Sigmoid colon (tissue), 7 donors: ENCODE results near the gene ABCC1. TPM values are rescaled to one million over a fixed set of nuclear protein-coding genes. Genes with fewer than 3 reads are reported as not detected.

Source experiments
- DNase-seq: peaks from one replicate; pipeline ENCODE4 v3.0.0-alpha.2; 2019
- H3K27ac ChIP-seq, 4 donors: fragments of 200-600 bp; sonication (generic); one replicate each; pipeline ENCODE4 v1.5.1; 2016 to 2019; ENCODE audit warnings: mild to moderate bottlenecking in 1 of 4
- H3K27me3 ChIP-seq, 3 donors: fragments of 200-600 bp; sonication (generic); one replicate each; pipeline ENCODE4 v1.5.1; 2019; ENCODE audit warnings: mild to moderate bottlenecking in 1 of 3
- H3K36me3 ChIP-seq, 4 donors: fragments of 200-600 bp; sonication (generic); one replicate each; pipeline ENCODE4 v1.5.1; 2016 to 2019
- H3K4me1 ChIP-seq, 4 donors: fragments of 200-600 bp; sonication (generic); one replicate each; pipeline ENCODE4 v1.5.1; 2017 to 2019
- H3K4me3 ChIP-seq, 4 donors: fragments of 200-600 bp; sonication (generic); one replicate each; pipeline ENCODE4 v1.5.1; 2017 to 2019; ENCODE audit warnings: mild to moderate bottlenecking in 2 of 4, moderate library complexity in 1 of 4
- H3K9me3 ChIP-seq, 4 donors: fragments of 200-600 bp in 3 of 4; sonication (generic) in 3 of 4; one replicate each; pipeline versions ENCODE4 v1.5.1 to v1.6.1; 2013 to 2019
- EP300 ChIP-seq, 4 donors: sonication (generic); formaldehyde crosslinking; IDR thresholded peaks; one replicate each; pipeline ENCODE4 v1.6.1; 2017; ENCODE audit warnings: antibody characterized with exemption in 4 of 4
- POLR2A ChIP-seq, 2 donors: fragments of 450-650 bp; IDR thresholded peaks; one replicate each; pipeline ENCODE4 v1.6.1; 2016; ENCODE audit warnings: antibody characterized with exemption in 2 of 2, mild to moderate bottlenecking in 2 of 2, moderate library complexity in 2 of 2
- POLR2AphosphoS5 ChIP-seq, 4 donors: sonication (generic); formaldehyde crosslinking; IDR thresholded peaks; one replicate each; pipeline ENCODE4 v1.6.1; 2017; ENCODE audit warnings: antibody characterized with exemption in 4 of 4
- WGBS, 2 donors: extraction: QIAGEN DNeasy Blood & Tissue Kit; methylation state at CpG; one replicate each; pipeline ENCODE4 v1.1.7; 2013; 5-methylcytosine and 5-hydroxymethylcytosine counted together
- intact Hi-C: fragments of 100-400 bp; cut with DNase I; formaldehyde crosslinking; loops from one replicate; pipeline ENCODE4 v1.15.1; 2023
- polyA plus RNA-seq, 3 donors: library from polyadenylated mRNA; stranded (reverse); fragments of 200-250 nt; gene quantifications; one replicate each; pipeline ENCODE4 v1.2.3, GENCODE V29; 2013
- total RNA-seq, 4 donors: library from RNA; depleted of rRNA; stranded (reverse); fragments of >200 nt; gene quantifications; one replicate each; pipeline ENCODE4 v1.1.0, GENCODE V29; 2016
- TF ChIP-seq, protein P1 (sequence below), 4 experiments: fragments of 450-650 bp in 3 of 4; fragments of 200-600 bp in 1 of 4; IDR thresholded peaks; one replicate each; pipeline ENCODE4 v1.5.1; 2016 to 2019; ENCODE audit warnings: antibody characterized with exemption in 4 of 4, mild to moderate bottlenecking in 3 of 4, moderate library complexity in 2 of 4
- donor health status: healthy with polysubstance abuse.
- donor health status: Bipolar disorder and iron deficiency.
- donor health status: healthy.

The ABCC1 gene
- total and polyA plus RNA-seq, 7 donors = 1.8 to 51.8 (median 22.5) TPM

DNA sequence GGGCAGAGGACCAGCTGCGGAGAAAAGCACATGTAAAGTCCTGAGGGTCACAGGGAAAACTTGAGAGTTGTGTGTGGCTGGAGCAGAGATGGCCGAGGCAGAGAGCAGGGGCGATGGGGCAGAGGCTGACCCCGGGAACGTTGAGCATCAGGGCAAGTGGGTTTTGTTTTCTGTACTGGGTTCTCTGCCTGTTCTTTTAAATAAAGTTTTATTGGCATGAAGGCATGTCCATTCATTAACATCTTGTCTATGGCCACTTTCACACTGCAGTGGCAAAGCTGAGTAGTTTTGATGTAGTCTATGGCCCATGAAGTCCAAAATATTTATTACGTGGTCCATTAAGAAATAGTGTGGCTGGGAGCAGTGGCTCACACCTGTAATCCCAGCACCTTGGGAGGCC, 64.4 kb downstream of the ABCC1 start:
- H3K27ac ChIP-seq = peak overlapping the region; percentile 64 to 91 (median 74)

DNA sequence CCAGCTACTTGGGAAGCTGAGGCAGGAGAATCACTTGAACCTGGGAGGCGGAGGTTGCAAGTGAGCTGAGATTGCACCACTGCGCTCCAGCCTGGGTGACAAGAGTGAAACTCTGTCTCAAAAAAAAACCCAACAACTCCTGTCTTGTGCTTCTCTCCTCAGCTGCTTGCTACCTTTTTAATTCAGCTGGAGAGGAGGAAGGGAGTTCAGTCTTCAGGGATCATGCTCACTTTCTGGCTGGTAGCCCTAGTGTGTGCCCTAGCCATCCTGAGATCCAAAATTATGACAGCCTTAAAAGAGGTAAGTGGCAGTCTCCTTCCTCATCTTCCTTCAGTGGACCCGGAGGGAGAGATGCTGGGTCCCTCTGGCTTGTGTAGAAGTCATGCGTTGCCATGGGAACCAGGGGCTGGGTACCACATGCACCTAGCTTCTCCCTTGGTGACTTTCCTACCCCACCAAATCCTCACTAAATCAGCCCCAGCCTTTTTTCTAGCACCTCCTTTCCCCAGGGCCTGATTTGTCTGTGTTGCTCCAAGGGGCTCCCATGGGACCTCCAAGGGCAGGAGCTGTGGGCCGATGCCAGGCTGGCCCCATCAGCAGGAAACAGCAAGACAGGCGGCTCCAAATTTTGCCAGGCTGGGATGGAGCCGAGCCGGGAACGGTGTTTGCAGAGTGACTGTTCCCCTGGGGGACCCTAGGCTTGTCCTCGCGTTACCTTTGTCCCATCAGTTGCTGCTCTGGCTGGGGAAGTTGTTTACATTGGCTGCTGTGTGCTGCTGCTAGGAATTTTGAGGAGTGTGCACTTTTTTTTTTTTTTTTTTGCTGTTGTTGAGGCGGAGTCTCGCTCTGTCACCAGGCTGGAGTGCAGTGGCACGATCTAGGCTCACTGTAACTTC, 65.2 kb downstream of the ABCC1 start:
- 47 to 56% methylated on average over 14 of the region's 14 CpGs for WGBS, 2 donors
- H3K4me3 ChIP-seq = no peak overlapping the region
- H3K27me3 ChIP-seq = no peaks in the 10 kb centered on the region
- H3K9me3 ChIP-seq = no peaks in the 10 kb centered on the region
- intact Hi-C loops = no loop called here
- H3K36me3 ChIP-seq = peaks cover 0 to 54% (median 23%) of the 10 kb centered on the region in 4 donors
- peaks cover 0 to 26% (median 16%) of the 10 kb centered on the region in 4 donors for H3K4me1 ChIP-seq
- H3K27ac ChIP-seq = peak overlapping the region; percentile 64 to 91 (median 74)
- TF ChIP-seq POLR2AphosphoS5 (IDR thresholded peaks at IDR 0.05) (peak in 3 of 4 donors; percentile 54 to 69 (median 60)), POLR2A (IDR thresholded peaks at IDR 0.05) (no peak), EP300 (IDR thresholded peaks at IDR 0.05) (no peak)
- TF ChIP-seq, protein P1, sequence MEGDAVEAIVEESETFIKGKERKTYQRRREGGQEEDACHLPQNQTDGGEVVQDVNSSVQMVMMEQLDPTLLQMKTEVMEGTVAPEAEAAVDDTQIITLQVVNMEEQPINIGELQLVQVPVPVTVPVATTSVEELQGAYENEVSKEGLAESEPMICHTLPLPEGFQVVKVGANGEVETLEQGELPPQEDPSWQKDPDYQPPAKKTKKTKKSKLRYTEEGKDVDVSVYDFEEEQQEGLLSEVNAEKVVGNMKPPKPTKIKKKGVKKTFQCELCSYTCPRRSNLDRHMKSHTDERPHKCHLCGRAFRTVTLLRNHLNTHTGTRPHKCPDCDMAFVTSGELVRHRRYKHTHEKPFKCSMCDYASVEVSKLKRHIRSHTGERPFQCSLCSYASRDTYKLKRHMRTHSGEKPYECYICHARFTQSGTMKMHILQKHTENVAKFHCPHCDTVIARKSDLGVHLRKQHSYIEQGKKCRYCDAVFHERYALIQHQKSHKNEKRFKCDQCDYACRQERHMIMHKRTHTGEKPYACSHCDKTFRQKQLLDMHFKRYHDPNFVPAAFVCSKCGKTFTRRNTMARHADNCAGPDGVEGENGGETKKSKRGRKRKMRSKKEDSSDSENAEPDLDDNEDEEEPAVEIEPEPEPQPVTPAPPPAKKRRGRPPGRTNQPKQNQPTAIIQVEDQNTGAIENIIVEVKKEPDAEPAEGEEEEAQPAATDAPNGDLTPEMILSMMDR (IDR thresholded peaks at IDR 0.05) = no peak
- DNase-seq = peak; percentile 76

More for the DNA sequence above, 64.4 kb downstream of the ABCC1 start:
- H3K9me3 ChIP-seq = no peaks in the 10 kb centered on the region
- H3K4me1 ChIP-seq = peaks cover 0 to 19% (median 16%) of the 10 kb centered on the region in 4 donors
- intact Hi-C loops = no loop called here
- WGBS, 2 donors = 83 to 97% methylated on average over 6 of the region's 6 CpGs
- TF ChIP-seq POLR2AphosphoS5 (IDR thresholded peaks at IDR 0.05) = no peak
- TF ChIP-seq POLR2A (IDR thresholded peaks at IDR 0.05) = no peak
- TF ChIP-seq, protein P1 (IDR thresholded peaks at IDR 0.05) = no peak
- no peak for TF ChIP-seq EP300 (IDR thresholded peaks at IDR 0.05)
- no peak overlapping the region for H3K4me3 ChIP-seq
- peaks cover 0 to 54% (median 23%) of the 10 kb centered on the region in 4 donors for H3K36me3 ChIP-seq
- DNase-seq = no peak
- no peaks in the 10 kb centered on the region for H3K27me3 ChIP-seq

DNA sequence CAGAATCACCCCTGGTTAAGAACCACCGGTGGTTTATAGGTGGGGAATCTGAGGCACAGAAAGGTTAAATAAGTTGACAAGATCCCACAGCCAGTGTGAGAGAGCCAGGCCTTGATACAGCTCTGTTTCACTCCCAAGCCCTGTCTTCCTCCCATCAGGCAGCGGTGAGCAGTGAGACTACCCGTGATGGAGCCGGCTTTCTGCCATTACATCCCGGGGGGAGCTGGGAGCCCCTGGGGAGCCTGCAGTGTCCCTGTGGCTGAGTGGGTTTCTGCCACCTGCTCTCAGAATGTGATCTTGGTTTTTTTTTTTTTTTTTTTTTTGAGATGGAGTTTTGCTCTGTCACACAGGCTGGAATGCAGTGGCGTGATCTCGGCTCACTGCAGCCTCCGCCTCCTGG, 66.4 kb downstream of the ABCC1 start:
- Histone ChIP-seq H3K4me3 (no peak overlapping the region), H3K4me1 (peaks cover 0 to 37% (median 17%) of the 10 kb centered on the region in 4 donors), H3K27ac (peak overlapping the region; percentile 64 to 91 (median 74)), H3K27me3 (no peaks in the 10 kb centered on the region), H3K36me3 (peaks cover 0 to 54% (median 19%) of the 10 kb centered on the region in 4 donors), H3K9me3 (no peaks in the 10 kb centered on the region)
- DNase-seq = no peak
- intact Hi-C loops = no loop called here
- WGBS, 2 donors = 73 to 94% methylated on average over 8 of the region's 8 CpGs
- TF ChIP-seq POLR2A (IDR thresholded peaks at IDR 0.05) = no peak
- TF ChIP-seq EP300 (IDR thresholded peaks at IDR 0.05) = no peak
- no peak for TF ChIP-seq POLR2AphosphoS5 (IDR thresholded peaks at IDR 0.05)
- TF ChIP-seq, protein P1 (IDR thresholded peaks at IDR 0.05) = no peak

DNA sequence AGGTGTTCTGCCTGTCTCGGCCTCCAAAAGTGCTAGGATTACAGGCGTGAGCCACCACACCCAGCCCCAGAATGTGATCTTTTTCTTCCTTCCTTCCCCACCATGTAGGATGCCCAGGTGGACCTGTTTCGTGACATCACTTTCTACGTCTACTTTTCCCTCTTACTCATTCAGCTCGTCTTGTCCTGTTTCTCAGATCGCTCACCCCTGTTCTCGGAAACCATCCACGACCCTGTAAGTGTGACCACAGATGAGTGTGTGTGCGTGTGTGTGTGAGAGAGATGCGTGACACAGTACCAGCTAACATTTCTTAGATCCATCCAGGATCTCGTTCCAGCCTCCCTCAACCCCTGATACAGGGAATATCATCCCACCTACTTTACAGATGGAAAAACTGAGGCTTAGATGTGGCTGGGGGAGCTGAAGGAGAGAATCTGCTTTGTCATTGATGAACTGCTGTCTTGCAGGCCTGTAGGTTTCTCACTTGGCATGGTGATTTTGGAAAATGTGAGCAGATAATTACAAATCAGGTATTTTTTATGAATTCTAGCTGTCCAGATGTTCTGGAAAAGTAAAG, 67.1 kb downstream of the ABCC1 start:
- H3K36me3 ChIP-seq = peaks cover 0 to 48% (median 19%) of the 10 kb centered on the region in 4 donors
- TF ChIP-seq POLR2A (IDR thresholded peaks at IDR 0.05) (no peak), POLR2AphosphoS5 (IDR thresholded peaks at IDR 0.05) (no peak), EP300 (IDR thresholded peaks at IDR 0.05) (no peak)
- TF ChIP-seq, protein P1 (IDR thresholded peaks at IDR 0.05) = no peak
- intact Hi-C loops = no loop called here
- no peak overlapping the region for H3K4me3 ChIP-seq
- peak overlapping the region; percentile 15 to 91 (median 72) for H3K27ac ChIP-seq
- no peaks in the 10 kb centered on the region for H3K9me3 ChIP-seq
- 95% methylated on average over 11 of the region's 11 CpGs for WGBS, 2 donors
- no peaks in the 10 kb centered on the region for H3K27me3 ChIP-seq
- no peak for DNase-seq
- peaks cover 0 to 43% (median 21%) of the 10 kb centered on the region in 4 donors for H3K4me1 ChIP-seq
